H9 (cell line): Measurements from ENCODE around the gene GALNT17. TPM values are rescaled to one million over a fixed set of nuclear protein-coding genes. Genes with fewer than 3 reads are reported as not detected.

Source experiments
- DNase-seq: peaks from one replicate; pipeline ENCODE4 v3.0.0-alpha.2; 2017
- H2AFZ ChIP-seq: one replicate; pipeline ENCODE4 v1.6.1; 2013; ENCODE audit warnings: mild to moderate bottlenecking, low read length, control low read depth, moderate library complexity
- H2AK5ac ChIP-seq: 2 replicates; pipeline ENCODE4 v1.6.1; 2013; ENCODE audit warnings: low read length, control low read depth, mixed read lengths; ENCODE audit not compliant: insufficient read length
- H2BK120ac ChIP-seq: one replicate; pipeline ENCODE4 v1.6.1; 2013; ENCODE audit warnings: low read depth, mild to moderate bottlenecking, low read length, control low read depth, inconsistent platforms; ENCODE audit not compliant: poor library complexity, severe bottlenecking
- H2BK12ac ChIP-seq: 2 replicates; pipeline ENCODE4 v1.6.1; 2013; ENCODE audit warnings: low read length, control low read depth, mixed read lengths, low read depth; ENCODE audit not compliant: insufficient read length
- H2BK15ac ChIP-seq: 2 replicates; pipeline ENCODE4 v1.6.1; 2013; ENCODE audit warnings: low read depth, low read length, control low read depth
- H2BK20ac ChIP-seq: one replicate; pipeline ENCODE4 v1.6.1; 2013; ENCODE audit warnings: low read depth, mild to moderate bottlenecking, low read length, control low read depth, inconsistent platforms; ENCODE audit not compliant: poor library complexity, severe bottlenecking
- H2BK5ac ChIP-seq: 2 replicates; pipeline ENCODE4 v1.6.1; 2013; ENCODE audit warnings: low read length, control low read depth, mixed read lengths; ENCODE audit not compliant: insufficient read length
- H3K14ac ChIP-seq: 2 replicates; pipeline ENCODE4 v1.6.1; 2013; ENCODE audit warnings: low read length, control low read depth; ENCODE audit not compliant: insufficient read depth
- H3K18ac ChIP-seq: 2 replicates; pipeline ENCODE4 v1.6.1; 2013; ENCODE audit warnings: low read depth, mild to moderate bottlenecking, mixed read lengths, low read length, control low read depth; ENCODE audit not compliant: insufficient read length
- H3K23ac ChIP-seq: 2 replicates; pipeline ENCODE4 v1.6.1; 2013; ENCODE audit warnings: low read length, control low read depth, mixed read lengths, low read depth; ENCODE audit not compliant: insufficient read length
- H3K23me2 ChIP-seq: 2 replicates; pipeline ENCODE4 v1.6.1; 2013; ENCODE audit warnings: low read depth, mild to moderate bottlenecking, mixed read lengths, low read length, control low read depth; ENCODE audit not compliant: insufficient read length, poor library complexity, severe bottlenecking
- H3K27ac ChIP-seq: 2 replicates; pipeline ENCODE4 v1.5.1; 2013; ENCODE audit warnings: low read length, control low read depth, mixed read lengths, low read depth; ENCODE audit not compliant: insufficient read length
- H3K27me3 ChIP-seq: 2 replicates; pipeline ENCODE4 v1.6.1; 2013; ENCODE audit warnings: low read length, control low read depth, inconsistent platforms; ENCODE audit not compliant: insufficient read depth
- H3K4ac ChIP-seq: 2 replicates; pipeline ENCODE4 v1.6.1; 2013; ENCODE audit warnings: low read depth, mild to moderate bottlenecking, control low read depth, inconsistent platforms, low read length, moderate library complexity
- H3K4me1 ChIP-seq: 2 replicates; pipeline ENCODE4 v1.6.1; 2013; ENCODE audit warnings: low read length, control low read depth, inconsistent platforms; ENCODE audit not compliant: insufficient read depth
- H3K4me2 ChIP-seq: 2 replicates; pipeline ENCODE4 v1.6.1; 2013; ENCODE audit warnings: low read length, control low read depth, mixed read lengths; ENCODE audit not compliant: insufficient read length, insufficient read depth
- H3K56ac ChIP-seq: 2 replicates; pipeline ENCODE4 v1.6.1; 2013; ENCODE audit warnings: low read depth, mild to moderate bottlenecking, mixed read lengths, low read length, control low read depth; ENCODE audit not compliant: insufficient read length
- H3K79me1 ChIP-seq: 2 replicates; pipeline ENCODE4 v1.6.1; 2013; ENCODE audit warnings: low read depth, mild to moderate bottlenecking, moderate library complexity, low read length, control low read depth, inconsistent platforms; ENCODE audit not compliant: insufficient read depth, poor library complexity, severe bottlenecking
- H3K79me2 ChIP-seq: 2 replicates; pipeline ENCODE4 v1.6.1; 2013; ENCODE audit warnings: low read length, control low read depth, inconsistent platforms; ENCODE audit not compliant: insufficient read depth
- H3K9ac ChIP-seq: 2 replicates; pipeline ENCODE4 v1.6.1; 2013; ENCODE audit warnings: low read length, control low read depth, mixed read lengths; ENCODE audit not compliant: insufficient read length; ENCODE audit errors: extremely low read depth
- H3K9me3 ChIP-seq: one replicate; pipeline ENCODE4 v1.6.1; 2013; ENCODE audit warnings: low read depth, low read length, inconsistent platforms; ENCODE audit not compliant: control insufficient read depth
- H3T11ph ChIP-seq: one replicate; pipeline ENCODE4 v1.6.1; 2013; ENCODE audit warnings: mild to moderate bottlenecking, low read length, control low read depth, inconsistent platforms
- H4K20me1 ChIP-seq: one replicate; pipeline ENCODE4 v1.6.1; 2013; ENCODE audit not compliant: control insufficient read depth, insufficient read length, insufficient read depth
- H4K5ac ChIP-seq: 2 replicates; pipeline ENCODE4 v1.6.1; 2013; ENCODE audit warnings: low read depth, mild to moderate bottlenecking, mixed read lengths, low read length, control low read depth; ENCODE audit not compliant: insufficient read length
- H4K8ac ChIP-seq: replicated peaks from 2 replicates; pipeline ENCODE4 v1.6.1; 2013; ENCODE audit warnings: low read length, control low read depth, mixed read lengths, low read depth; ENCODE audit not compliant: insufficient read length
- H4K91ac ChIP-seq: 2 replicates; pipeline ENCODE4 v1.6.1; 2013; ENCODE audit warnings: low read depth, mild to moderate bottlenecking, moderate library complexity, mixed read lengths, low read length, control low read depth; ENCODE audit not compliant: insufficient read length
- H3K27ac Mint-ChIP-seq, 3 experiments: 2 replicates in 2 of 3; 3 replicates in 1 of 3; pipeline ENCODE4 v1.8.0; 2020 to 2021; ENCODE audit warnings: mixed read lengths in 3 of 3, mild to moderate bottlenecking in 1 of 3, moderate library complexity in 1 of 3
- H3K27me3 Mint-ChIP-seq: 2 replicates; pipeline ENCODE4 v1.8.0; 2021; ENCODE audit warnings: low read depth, mild to moderate bottlenecking, moderate library complexity, mixed read lengths
- H3K36me3 Mint-ChIP-seq, 3 experiments: 2 replicates in 2 of 3; 3 replicates in 1 of 3; pipeline ENCODE4 v1.8.0; 2020 to 2021; ENCODE audit warnings: low read depth in 3 of 3, mixed read lengths in 3 of 3; ENCODE audit not compliant: insufficient read depth in 1 of 3
- H3K4me1 Mint-ChIP-seq, 2 experiments: 2 replicates each; pipeline ENCODE4 v1.8.0; 2020; ENCODE audit warnings: mixed read lengths in 2 of 2
- H3K4me3 Mint-ChIP-seq, 2 experiments: 2 replicates in 1 of 2; 3 replicates in 1 of 2; pipeline ENCODE4 v1.8.0; 2020 to 2021; ENCODE audit warnings: mild to moderate bottlenecking in 2 of 2, mixed read lengths in 2 of 2, moderate library complexity in 1 of 2
- H3K9me3 Mint-ChIP-seq, 2 experiments: 2 replicates in 1 of 2; 3 replicates in 1 of 2; pipeline ENCODE4 v1.8.0; 2020; ENCODE audit warnings: mild to moderate bottlenecking in 2 of 2, mixed read lengths in 2 of 2, moderate library complexity in 1 of 2
- CTCF ChIP-seq: fragments of 200-600 bp; sonication (generic); conservative IDR thresholded peaks from 3 replicates; pipeline ENCODE4 v1.8.0; 2021; ENCODE audit warnings: antibody characterized with exemption, mild to moderate bottlenecking
- WGBS: extraction: QIAGEN DNeasy Blood & Tissue Kit; methylation state at CpG from one replicate; pipeline ENCODE4 v1.1.7; 2013; ENCODE audit warnings: missing lambda C conversion rate, low lambda C conversion rate, mixed read lengths; ENCODE audit not compliant: insufficient read length; ENCODE audit errors: extremely low coverage; 5-methylcytosine and 5-hydroxymethylcytosine counted together
- total RNA-seq: library from RNA; stranded (reverse); gene quantifications from 2 replicates; pipeline ENCODE4 v1.2.1, GENCODE V29; 2021

Gene GALNT17
- total RNA-seq, 1 experiment from 2014 or later = 43.2 TPM

DNA sequence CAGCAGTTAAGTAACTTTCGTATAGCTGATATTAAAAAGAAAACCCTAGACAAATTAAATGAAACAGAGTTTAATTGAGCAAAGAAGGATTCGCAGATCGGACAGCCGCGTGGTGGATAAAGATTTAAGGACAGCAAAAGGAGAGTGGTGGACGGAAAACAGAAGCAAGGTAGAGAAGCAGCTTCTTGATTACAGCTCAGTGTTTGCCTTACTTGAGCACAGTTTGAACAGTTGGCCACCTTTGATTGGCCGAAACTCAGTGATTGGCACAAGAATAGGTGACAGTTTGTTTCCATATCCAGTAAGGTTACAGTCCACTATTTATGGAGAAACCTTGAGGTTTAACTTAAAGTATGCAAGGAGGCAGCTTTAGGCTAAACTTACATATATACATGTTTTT is 231.7 kb downstream of the GALNT17 start:
- H3K4me1 ChIP-seq = no peaks in the 10 kb centered on the region; the same call in 1 of the 2 replicates
- Mint-ChIP-seq H3K36me3 (peaks cover 23 to 36% (median 29%) of the 10 kb centered on the region in 3 experiments), H3K27me3 (no peaks in the 10 kb centered on the region; the same call in none of the 2 replicates), H3K4me1 (peaks cover 26 to 27% of the 10 kb centered on the region in 2 experiments), H3K27ac (peak overlapping the region in 2 of 3 experiments; percentile 42 to 83; a peak in 3 of 7 replicates), H3K4me3 (no peak overlapping the region), H3K9me3 (peaks cover 3 to 15% of the 10 kb centered on the region in 2 experiments; a peak in 4 of 5 replicates)
- no peak overlapping the region for H3K4me2 ChIP-seq
- no peaks in the 10 kb centered on the region for H3K23me2 ChIP-seq
- no peaks in the 10 kb centered on the region for H3K79me1 ChIP-seq
- WGBS = no CpG with 5 or more reads among the region's 7 CpGs
- no peaks in the 10 kb centered on the region for H3K9me3 ChIP-seq
- H2BK120ac ChIP-seq = no peak overlapping the region
- no peak overlapping the region for H3K9ac ChIP-seq
- H3K4ac ChIP-seq = no peak overlapping the region
- no peaks in the 10 kb centered on the region for H3K27me3 ChIP-seq
- no peak overlapping the region for H2BK12ac ChIP-seq
- no peaks in the 10 kb centered on the region for H4K20me1 ChIP-seq
- H4K91ac ChIP-seq = no peak overlapping the region
- H3T11ph ChIP-seq = no peak overlapping the region
- no peak overlapping the region for H4K8ac ChIP-seq
- no peak overlapping the region for H3K18ac ChIP-seq
- no peak overlapping the region for H4K5ac ChIP-seq
- H2AFZ ChIP-seq = no peak overlapping the region
- H2BK20ac ChIP-seq = no peak overlapping the region
- no peak overlapping the region for H3K27ac ChIP-seq
- H2BK5ac ChIP-seq = no peak overlapping the region
- H2AK5ac ChIP-seq = no peak overlapping the region
- no peak overlapping the region for H3K14ac ChIP-seq
- no peak overlapping the region for H3K23ac ChIP-seq
- H3K56ac ChIP-seq = no peak overlapping the region
- H2BK15ac ChIP-seq = no peak overlapping the region
- H3K79me2 ChIP-seq = peaks cover 5% of the 10 kb centered on the region; the same call in 1 of the 2 replicates
- DNase-seq = no peak
- no peak for TF ChIP-seq CTCF
